HepG2 (cell line): ENCODE data around the gene ELOVL6. TPM values are rescaled to one million over a fixed set of nuclear protein-coding genes. Genes with fewer than 3 reads are reported as not detected.

Experiments
- DZIP1 ChIP-seq: sonication (generic); formaldehyde crosslinking; IDR thresholded peaks from 2 replicates; pipeline ENCODE4 v1.5.0; 2020; ENCODE audit warnings: mild to moderate bottlenecking, missing genetic modification reagents
- E2F2 ChIP-seq: sonication (generic); formaldehyde crosslinking; IDR thresholded peaks from 2 replicates; pipeline ENCODE4 v1.4.0; 2020; ENCODE audit warnings: missing genetic modification reagents, borderline replicate concordance
- EED ChIP-seq: sonication (generic); formaldehyde crosslinking; IDR thresholded peaks from 2 replicates; pipeline ENCODE4 v1.5.0; 2020; ENCODE audit warnings: mild to moderate bottlenecking, missing genetic modification reagents
- ELF1 ChIP-seq: sonication (generic); formaldehyde crosslinking; IDR thresholded peaks from 2 replicates; pipeline ENCODE4 v1.4.0; 2020; ENCODE audit warnings: missing genetic modification reagents
- EZH2 ChIP-seq: conservative IDR thresholded peaks from 2 replicates; pipeline ENCODE4 v1.6.1; 2012; ENCODE audit warnings: mild to moderate bottlenecking, low read depth, low read length, moderate library complexity
- HDAC2 ChIP-seq: sonication (generic); formaldehyde crosslinking; IDR thresholded peaks from 2 replicates; pipeline ENCODE4 v1.4.0; 2020; ENCODE audit warnings: missing genetic modification reagents
- HES4 ChIP-seq: sonication (generic); formaldehyde crosslinking; IDR thresholded peaks from 2 replicates; pipeline ENCODE4 v1.9.0; 2021; ENCODE audit warnings: mild to moderate bottlenecking, missing genetic modification reagents, borderline replicate concordance
- POLR2A ChIP-seq, 2 experiments: IDR thresholded peaks; 2 replicates each; pipeline ENCODE4 v1.6.1; 2011; ENCODE audit warnings: low read depth in 2 of 2, low read length in 2 of 2, mild to moderate bottlenecking in 1 of 2, moderate library complexity in 1 of 2; ENCODE audit not compliant: insufficient read depth in 1 of 2
- RXRA ChIP-seq: sonication (generic); formaldehyde crosslinking; IDR thresholded peaks from 2 replicates; pipeline ENCODE4 v1.5.1; 2020; ENCODE audit warnings: missing genetic modification reagents
- YEATS2 ChIP-seq: sonication (generic); formaldehyde crosslinking; IDR thresholded peaks from 2 replicates; pipeline ENCODE4 v1.4.0; 2020; ENCODE audit warnings: missing genetic modification reagents, borderline replicate concordance
- ZNF230 ChIP-seq: sonication (generic); formaldehyde crosslinking; IDR thresholded peaks from 2 replicates; pipeline ENCODE4 v1.4.0; 2020; ENCODE audit warnings: mild to moderate bottlenecking, missing genetic modification reagents
- ZNF512B ChIP-seq: sonication (generic); formaldehyde crosslinking; IDR thresholded peaks from 2 replicates; pipeline ENCODE4 v1.5.1; 2020; ENCODE audit warnings: missing genetic modification reagents, mild to moderate bottlenecking, borderline replicate concordance
- ZNF549 ChIP-seq: sonication (generic); formaldehyde crosslinking; IDR thresholded peaks from 2 replicates; pipeline ENCODE4 v1.5.0; 2020; ENCODE audit warnings: missing genetic modification reagents
- ZNF569 ChIP-seq: sonication (generic); formaldehyde crosslinking; IDR thresholded peaks from 2 replicates; pipeline ENCODE4 v1.5.0; 2020; ENCODE audit warnings: mild to moderate bottlenecking, missing genetic modification reagents, moderate library complexity, borderline replicate concordance
- ZNF572 ChIP-seq: sonication (generic); formaldehyde crosslinking; IDR thresholded peaks from 2 replicates; pipeline ENCODE4 v1.5.1; 2020; ENCODE audit warnings: mild to moderate bottlenecking, missing genetic modification reagents
- ZNF589 ChIP-seq: sonication (generic); formaldehyde crosslinking; conservative IDR thresholded peaks from 2 replicates; pipeline ENCODE4 v1.8.0; 2022; ENCODE audit warnings: mild to moderate bottlenecking, moderate library complexity, missing genetic modification reagents
- ZNF7 ChIP-seq: IDR thresholded peaks from 2 replicates; pipeline ENCODE4 v1.6.1; 2016; ENCODE audit warnings: missing biosample characterization, missing genetic modification reagents
- ZNF740 ChIP-seq: sonication (generic); formaldehyde crosslinking; IDR thresholded peaks from 2 replicates; pipeline ENCODE4 v1.4.0; 2020; ENCODE audit warnings: missing genetic modification reagents
- polyA plus RNA-seq, 8 experiments: library from polyadenylated mRNA; depleted of rRNA in 3 of 8; stranded (reverse) in 7 of 8; unstranded in 1 of 8; fragments of >200 nt; fragmentation: Illumina TruSeq in 4 of 8; extraction: Trizol in 4 of 8; gene quantifications; 2 replicates each; pipeline versions ENCODE4 v1.2.1 to v1.2.3, GENCODE V29; 2011 to 2016; ENCODE audit warnings: low read depth in 4 of 8, missing spikeins in 1 of 8, mixed read lengths in 1 of 8; ENCODE audit not compliant: insufficient read depth in 1 of 8
- total RNA-seq, 5 experiments: library from RNA; depleted of rRNA; stranded (reverse); fragments of >200 nt; fragmentation: Illumina TruSeq; extraction: Trizol; gene quantifications; 2 replicates each; pipeline ENCODE4 v1.2.3, GENCODE V29; 2016; ENCODE audit warnings: low read depth in 1 of 5
- TF ChIP-seq, protein P1 (sequence below): sonication (generic); formaldehyde crosslinking; IDR thresholded peaks from 2 replicates; pipeline ENCODE4; 2020; ENCODE audit warnings: missing genetic modification reagents, mild to moderate bottlenecking, borderline replicate concordance
- TF ChIP-seq, protein P2 (sequence below): sonication (generic); formaldehyde crosslinking; IDR thresholded peaks from 2 replicates; pipeline ENCODE4 v1.4.0; 2020; ENCODE audit warnings: mild to moderate bottlenecking, missing genetic modification reagents

Gene ELOVL6
- total and polyA plus RNA-seq, 2 of the 13 experiments (the other 11 are each of a cell fraction or from before 2014, with no cell fraction given), result 14.1 to 23.2 TPM

- TF ChIP-seq, protein P1, sequence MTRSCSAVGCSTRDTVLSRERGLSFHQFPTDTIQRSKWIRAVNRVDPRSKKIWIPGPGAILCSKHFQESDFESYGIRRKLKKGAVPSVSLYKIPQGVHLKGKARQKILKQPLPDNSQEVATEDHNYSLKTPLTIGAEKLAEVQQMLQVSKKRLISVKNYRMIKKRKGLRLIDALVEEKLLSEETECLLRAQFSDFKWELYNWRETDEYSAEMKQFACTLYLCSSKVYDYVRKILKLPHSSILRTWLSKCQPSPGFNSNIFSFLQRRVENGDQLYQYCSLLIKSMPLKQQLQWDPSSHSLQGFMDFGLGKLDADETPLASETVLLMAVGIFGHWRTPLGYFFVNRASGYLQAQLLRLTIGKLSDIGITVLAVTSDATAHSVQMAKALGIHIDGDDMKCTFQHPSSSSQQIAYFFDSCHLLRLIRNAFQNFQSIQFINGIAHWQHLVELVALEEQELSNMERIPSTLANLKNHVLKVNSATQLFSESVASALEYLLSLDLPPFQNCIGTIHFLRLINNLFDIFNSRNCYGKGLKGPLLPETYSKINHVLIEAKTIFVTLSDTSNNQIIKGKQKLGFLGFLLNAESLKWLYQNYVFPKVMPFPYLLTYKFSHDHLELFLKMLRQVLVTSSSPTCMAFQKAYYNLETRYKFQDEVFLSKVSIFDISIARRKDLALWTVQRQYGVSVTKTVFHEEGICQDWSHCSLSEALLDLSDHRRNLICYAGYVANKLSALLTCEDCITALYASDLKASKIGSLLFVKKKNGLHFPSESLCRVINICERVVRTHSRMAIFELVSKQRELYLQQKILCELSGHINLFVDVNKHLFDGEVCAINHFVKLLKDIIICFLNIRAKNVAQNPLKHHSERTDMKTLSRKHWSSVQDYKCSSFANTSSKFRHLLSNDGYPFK (CRISPR knock-in tag), result no peak; the same call in 1 of the 2 replicates
- TF ChIP-seq POLR2A (IDR thresholded peaks at IDR 0.05; ENCODE audit: insufficient read depth in 1 of 2, low read depth in 2 of 2, low read length in 2 of 2) (peak; percentile 60 to 79), ELF1 (CRISPR knock-in tag) (no peak), ZNF549 (no peak), HDAC2 (no peak), EED (CRISPR knock-in tag) (no peak), ZNF512B (CRISPR knock-in tag) (no peak), YEATS2 (CRISPR knock-in tag) (no peak), DZIP1 (no peak; the same call in 1 of the 2 replicates), E2F2 (CRISPR knock-in tag) (no peak), ZNF572 (CRISPR knock-in tag) (no peak), ZNF589 (no peak), ZNF569 (CRISPR knock-in tag) (no peak), ZNF740 (CRISPR knock-in tag) (no peak), EZH2 (no peak), HES4 (CRISPR knock-in tag) (no peak), ZNF230 (peak; percentile 73; the same call in 1 of the 2 replicates), RXRA (CRISPR knock-in tag) (0 out of 2 replicates have a peak, but pooled peaks have one; percentile 29), ZNF7 (CRISPR knock-in tag) (no peak)
- TF ChIP-seq, protein P2, sequence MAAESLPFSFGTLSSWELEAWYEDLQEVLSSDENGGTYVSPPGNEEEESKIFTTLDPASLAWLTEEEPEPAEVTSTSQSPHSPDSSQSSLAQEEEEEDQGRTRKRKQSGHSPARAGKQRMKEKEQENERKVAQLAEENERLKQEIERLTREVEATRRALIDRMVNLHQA (CRISPR knock-in tag), result no peak
Observed at GRCh38 chr4:110196206-110196870, 2.1 kb downstream of the ELOVL6 start (continued).
